HG03095 (cell line): ENCODE measurements around the gene EFCAB6.

Source experiments
- ATAC-seq: cut with Tn5 transposase; IDR thresholded peaks from one replicate; pipeline ENCODE4 v1.9.1; 2021; ENCODE audit warnings: moderate library complexity; ENCODE audit not compliant: unreplicated experiment

The EFCAB6 gene, protein sequence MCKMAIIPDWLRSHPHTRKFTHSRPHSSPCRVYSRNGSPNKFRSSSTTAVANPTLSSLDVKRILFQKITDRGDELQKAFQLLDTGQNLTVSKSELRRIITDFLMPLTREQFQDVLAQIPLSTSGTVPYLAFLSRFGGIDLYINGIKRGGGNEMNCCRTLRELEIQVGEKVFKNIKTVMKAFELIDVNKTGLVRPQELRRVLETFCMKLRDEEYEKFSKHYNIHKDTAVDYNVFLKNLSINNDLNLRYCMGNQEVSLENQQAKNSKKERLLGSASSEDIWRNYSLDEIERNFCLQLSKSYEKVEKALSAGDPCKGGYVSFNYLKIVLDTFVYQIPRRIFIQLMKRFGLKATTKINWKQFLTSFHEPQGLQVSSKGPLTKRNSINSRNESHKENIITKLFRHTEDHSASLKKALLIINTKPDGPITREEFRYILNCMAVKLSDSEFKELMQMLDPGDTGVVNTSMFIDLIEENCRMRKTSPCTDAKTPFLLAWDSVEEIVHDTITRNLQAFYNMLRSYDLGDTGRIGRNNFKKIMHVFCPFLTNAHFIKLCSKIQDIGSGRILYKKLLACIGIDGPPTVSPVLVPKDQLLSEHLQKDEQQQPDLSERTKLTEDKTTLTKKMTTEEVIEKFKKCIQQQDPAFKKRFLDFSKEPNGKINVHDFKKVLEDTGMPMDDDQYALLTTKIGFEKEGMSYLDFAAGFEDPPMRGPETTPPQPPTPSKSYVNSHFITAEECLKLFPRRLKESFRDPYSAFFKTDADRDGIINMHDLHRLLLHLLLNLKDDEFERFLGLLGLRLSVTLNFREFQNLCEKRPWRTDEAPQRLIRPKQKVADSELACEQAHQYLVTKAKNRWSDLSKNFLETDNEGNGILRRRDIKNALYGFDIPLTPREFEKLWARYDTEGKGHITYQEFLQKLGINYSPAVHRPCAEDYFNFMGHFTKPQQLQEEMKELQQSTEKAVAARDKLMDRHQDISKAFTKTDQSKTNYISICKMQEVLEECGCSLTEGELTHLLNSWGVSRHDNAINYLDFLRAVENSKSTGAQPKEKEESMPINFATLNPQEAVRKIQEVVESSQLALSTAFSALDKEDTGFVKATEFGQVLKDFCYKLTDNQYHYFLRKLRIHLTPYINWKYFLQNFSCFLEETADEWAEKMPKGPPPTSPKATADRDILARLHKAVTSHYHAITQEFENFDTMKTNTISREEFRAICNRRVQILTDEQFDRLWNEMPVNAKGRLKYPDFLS (N-terminal part only)

GRCh38 chr22:43812149-43812842 is at the start of gene EFCAB6:
Gene EFCAB6, minus strand, starts transcription at chr22:43812305. Its CDS starts 29,987 bp downstream, at chr22:43782318.
- peak; percentile 70 for ATAC-seq

- ATAC-seq, result no peak
Measured at GRCh38 chr22:43861529-43861928, 49.4 kb upstream of the EFCAB6 start.

DNA sequence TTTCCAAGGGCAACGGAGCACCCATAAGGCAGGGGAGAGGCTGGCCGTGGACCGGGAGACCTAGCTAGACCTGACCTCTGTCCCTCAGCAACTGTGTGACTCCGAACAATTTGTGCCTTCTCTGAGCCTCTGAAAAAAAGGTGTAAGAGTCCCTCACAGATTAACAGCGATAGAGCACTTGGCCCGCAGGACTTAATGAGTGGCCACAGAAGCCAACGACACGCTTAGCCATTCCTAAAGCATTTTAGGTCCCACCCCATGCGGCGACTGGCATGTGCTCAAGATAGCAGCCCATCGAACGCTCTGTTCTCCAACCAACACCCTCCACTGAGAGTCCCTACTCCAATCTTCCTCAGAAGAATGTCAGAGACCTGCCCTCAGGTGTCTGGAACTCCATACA is 48.7 kb upstream of the EFCAB6 start:
- no peak for ATAC-seq

- ATAC-seq, result no peak
Measured at GRCh38 chr22:43860126-43860525, 48.0 kb upstream of the EFCAB6 start.

DNA sequence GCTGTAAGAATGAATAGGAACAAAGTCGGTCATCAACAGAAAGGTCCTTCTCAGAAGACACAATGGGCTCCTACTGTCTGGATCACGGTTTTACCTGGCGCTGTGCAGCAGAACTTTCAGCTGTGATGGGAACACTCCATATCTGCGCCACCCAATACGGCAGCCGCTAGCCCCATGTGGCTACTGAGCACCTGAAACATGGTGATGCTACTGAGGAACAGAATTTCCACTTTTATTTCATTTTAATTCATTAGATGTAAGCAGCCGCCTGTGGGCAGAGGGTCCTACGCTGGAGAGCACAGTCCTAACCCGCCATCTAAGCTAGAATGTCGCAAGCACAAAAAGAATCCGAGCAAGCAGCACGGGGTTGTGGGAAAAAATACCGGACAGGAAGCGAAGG is 47.5 kb upstream of the EFCAB6 start:
- ATAC-seq, result no peak

- no peak for ATAC-seq
Measured at GRCh38 chr22:43859176-43859575, 47.1 kb upstream of the EFCAB6 start.

DNA sequence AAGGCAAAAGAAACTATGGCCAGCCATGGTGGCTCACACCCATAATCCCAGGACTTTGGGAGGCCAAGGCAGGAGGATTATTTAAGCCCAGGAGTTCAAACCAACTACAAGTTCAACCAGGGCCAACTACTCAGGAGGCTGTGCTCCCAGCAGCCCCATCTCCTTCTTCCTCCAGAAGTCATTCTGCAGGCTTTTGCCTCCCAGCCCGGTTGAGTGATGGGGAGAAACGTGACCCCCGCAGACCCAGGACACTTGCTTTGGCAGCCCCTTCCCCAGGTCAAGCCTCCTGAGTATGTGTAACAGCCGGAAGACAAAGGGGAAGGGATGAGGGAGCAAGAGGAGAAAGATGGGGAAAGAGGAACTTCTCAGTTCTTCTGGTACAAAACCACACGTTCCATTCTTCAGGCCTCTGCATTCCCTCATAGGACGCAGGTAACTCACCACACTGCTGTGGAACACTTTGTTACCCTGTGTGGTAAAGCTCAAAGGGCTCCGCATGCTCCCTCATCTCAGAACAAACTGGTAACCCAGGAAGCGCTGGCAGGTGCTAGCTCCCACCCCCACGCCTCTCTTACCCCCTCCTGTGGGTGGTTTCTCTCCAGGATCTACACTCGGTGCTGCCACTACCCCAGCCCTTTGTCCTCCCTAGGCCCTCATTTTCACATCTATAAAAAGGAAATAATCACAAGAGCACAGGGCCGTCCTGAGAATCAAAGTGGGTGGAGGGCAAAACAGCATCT is 46.2 kb upstream of the EFCAB6 start:
- no peak for ATAC-seq

DNA sequence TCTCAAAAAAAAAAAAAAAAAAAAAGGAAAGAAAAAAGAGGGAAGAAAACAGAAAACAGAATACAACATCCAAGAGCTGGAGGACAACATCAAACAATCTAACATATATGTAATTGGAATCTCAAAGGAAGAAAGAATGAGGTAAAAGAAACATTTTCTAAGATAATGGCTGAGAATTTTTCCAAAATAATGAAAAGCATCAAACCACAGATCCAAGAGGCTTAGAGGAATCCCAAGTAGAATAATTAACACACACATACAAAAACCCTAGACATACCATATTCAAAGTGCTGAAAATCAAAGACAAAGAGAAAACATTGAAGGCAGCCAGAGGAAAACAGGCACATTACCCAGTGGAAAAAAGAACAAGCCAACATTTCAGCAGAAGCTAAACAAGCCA is 45.3 kb upstream of the EFCAB6 start:
- no peak for ATAC-seq

- no peak for ATAC-seq
Measured at GRCh38 chr22:43855431-43855830, 43.3 kb upstream of the EFCAB6 start.

DNA sequence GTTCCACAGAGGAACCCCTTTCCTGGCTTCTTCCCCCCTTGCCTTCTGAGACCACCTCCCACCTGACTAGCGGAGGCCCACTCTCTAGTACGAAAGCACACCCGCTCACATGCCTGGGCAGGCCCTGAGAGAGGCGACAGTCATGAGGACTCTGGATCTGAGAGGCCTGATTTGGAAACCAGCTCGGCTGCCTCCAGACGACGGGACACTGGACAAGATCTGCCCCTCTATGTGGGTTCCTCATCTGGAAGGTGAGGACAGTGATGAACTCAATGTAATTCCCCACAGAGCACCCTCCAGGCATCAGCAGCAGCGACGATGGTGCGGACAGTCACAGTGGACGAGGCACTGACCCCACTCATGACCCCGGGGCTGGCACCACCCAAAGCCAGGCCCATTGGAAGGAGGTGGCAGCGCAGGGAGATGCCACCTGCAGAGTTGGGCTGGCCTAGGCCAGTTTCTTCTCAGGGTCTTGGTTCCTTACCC is 42.7 kb upstream of the EFCAB6 start:
- no peak for ATAC-seq

DNA sequence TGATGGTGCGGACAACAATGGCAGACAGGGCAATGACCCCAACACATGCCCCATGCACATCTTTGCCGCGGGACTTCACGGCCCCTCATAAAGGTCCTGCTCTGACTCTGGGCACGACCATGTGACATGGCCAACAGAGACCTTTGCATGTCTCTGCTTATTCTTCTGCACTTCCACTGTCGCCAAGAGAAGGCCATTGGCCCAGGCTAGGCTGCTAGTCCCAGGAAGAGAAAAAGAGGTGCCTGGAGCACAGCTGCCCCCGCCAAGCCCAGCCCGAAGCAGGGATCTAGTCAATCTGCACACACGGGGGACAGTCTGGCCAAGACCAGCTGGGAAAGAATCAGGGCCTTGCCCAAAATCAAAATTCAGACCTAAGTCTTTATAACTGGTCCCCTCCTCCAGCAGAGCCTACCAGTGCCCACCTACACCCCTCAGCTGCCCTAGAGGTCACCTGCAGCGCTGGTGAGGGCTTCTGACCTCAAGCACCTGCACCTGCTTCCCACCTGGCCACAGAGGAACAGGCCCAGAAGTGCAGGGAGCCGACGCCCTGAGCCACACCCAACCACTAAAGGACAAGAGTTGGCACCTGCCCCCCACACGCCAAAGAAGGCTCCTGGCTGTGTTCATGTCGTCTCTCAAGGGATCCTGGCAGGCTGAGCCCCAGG is 42.1 kb upstream of the EFCAB6 start:
- no peak for ATAC-seq

DNA sequence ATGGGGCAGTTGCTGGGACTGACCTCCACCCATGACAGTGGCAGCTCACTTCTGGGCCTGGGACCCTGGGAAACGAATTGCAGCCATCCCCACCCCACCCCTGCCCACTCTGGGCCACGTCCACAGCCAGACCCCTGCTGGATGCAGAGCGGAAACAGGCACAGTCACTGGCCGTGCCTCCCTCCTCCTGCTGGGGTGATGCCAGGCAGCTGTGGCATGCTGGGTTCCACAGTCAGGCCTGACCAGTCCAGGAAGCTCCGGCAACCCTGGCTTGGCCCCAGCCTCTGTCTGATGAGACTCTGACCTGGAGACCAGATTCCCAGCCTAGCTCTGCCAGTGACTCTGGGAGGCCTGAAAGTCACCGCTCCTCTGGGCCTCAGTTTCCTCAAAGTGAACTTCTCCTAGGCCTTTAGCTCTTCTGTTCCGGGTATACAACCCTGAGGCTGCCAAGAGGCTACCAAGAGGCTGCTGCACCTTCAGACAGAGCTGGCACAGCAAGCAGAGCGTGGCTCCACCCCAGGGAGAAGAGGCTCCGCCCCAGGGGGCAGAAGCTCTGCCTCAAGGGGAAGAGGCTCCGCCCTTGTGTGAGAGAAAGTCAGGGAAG is 41.3 kb upstream of the EFCAB6 start:
- no peak for ATAC-seq

GRCh38 chr22:43852573-43853327 is 40.6 kb upstream of the EFCAB6 start:
- no peak for ATAC-seq

DNA sequence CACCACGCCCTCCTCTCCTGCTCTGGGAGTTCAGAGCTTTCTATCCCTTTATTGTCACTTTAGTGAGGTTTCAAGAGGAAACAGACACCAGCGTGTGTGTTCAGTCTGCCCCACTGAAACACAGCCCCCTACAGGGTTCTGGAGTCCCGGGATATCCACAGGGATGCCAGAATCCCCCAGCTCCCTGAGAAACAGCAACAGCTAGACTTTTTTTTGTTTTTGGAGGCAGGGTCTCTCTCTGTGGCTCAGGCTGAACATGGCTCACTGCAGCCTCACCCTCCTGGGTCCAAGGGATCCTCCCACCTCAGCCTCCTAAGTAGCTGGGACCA is 39.8 kb upstream of the EFCAB6 start:
- ATAC-seq, result no peak

- ATAC-seq, result no peak
Measured at GRCh38 chr22:43851058-43851978, 39.2 kb upstream of the EFCAB6 start.

DNA sequence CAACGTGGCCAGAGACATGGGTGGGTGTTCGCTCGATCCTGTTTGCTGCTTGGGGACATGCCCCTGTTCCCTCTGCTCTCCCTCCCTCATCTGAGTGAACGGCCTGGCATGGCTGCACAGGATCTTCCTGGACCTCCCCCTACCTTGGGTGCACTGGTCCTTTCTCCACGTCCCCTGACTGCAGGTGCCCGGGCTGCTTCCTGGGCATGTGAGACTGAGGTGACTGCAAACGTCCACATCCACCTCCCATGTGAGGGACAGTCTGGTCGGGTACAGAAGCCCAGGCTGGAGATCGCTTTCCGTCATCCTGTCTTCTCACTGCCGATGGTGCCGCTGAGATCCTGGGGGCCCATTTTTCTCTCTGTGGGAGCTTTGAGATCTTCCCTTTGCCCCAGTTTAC is 38.4 kb upstream of the EFCAB6 start:
- ATAC-seq, result no peak

DNA sequence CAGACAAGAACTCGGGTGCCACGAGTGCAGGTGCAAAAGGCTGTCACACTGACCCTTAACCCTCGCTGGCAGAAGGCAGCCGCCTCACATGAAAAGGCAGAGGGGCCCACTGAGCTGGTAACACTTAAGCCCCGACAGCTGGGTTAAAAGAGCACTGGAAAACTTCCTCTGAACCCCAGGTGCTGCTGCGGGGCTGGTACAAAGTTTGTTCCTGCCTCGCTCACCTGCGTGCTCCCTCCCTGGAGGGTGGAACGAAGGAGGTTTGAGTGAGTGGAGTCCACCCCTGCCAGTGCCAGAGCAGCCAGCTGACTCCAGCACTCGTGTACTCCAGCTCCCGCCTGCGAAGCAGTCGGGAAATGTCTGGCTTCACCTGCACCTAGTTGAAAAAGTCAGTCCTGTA is 37.6 kb upstream of the EFCAB6 start:
- no peak for ATAC-seq
